GM19468 (cell line): ENCODE measurements around the gene AZIN2.
"Not testable (repeated sequence)": the region's sequence is repeated elsewhere in the genome, so short reads cannot be mapped to it uniquely, and the experiment has no call there.

Experiments used
- ATAC-seq: cut with Tn5 transposase; IDR thresholded peaks from one replicate; pipeline ENCODE4 v1.9.1; 2021; ENCODE audit warnings: mild to moderate bottlenecking, moderate library complexity, moderate number of reproducible peaks; ENCODE audit not compliant: unreplicated experiment; ENCODE audit errors: extremely low read depth

The AZIN2 gene

DNA sequence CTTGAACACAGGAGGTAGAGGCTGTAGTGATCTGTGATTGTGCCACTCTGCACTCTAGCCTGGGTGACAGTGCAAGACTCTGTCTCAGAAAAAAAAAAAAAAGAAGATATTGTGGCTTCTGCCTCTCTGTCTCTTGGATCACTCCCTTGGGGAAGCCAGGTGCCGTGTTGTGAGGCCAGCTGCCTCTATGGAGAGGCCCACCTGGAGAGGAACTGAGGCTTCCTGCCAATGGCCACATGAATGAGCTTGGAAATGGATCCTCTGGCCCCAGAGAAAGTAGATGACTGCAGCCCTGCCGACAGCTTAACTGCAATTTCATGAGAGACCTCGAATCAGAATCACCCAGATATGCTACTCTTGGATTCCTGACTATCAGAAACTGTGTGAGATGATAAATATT, 24.5 kb upstream of the AZIN2 start:
- ATAC-seq: no peak

DNA sequence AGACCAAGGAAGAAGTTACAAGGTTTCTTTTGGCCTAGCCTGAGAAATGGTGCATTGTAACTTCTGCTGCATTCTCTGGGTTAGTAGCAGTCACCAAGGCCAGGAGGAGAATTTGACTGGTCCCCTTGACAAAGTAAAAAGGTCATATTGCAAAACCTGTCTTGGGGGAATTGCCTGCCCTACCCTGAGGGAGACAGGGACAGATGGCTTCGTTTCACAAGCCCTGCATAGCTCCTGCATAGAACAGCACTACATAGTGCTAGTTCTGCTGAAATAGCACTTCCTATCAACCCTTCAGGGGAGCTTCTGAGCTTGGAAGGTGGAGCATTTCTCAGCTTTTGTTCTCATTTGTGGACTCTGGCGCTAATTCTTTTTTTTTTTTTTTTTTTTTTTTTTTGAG, 23.9 kb upstream of the AZIN2 start:
- ATAC-seq: no peak

DNA sequence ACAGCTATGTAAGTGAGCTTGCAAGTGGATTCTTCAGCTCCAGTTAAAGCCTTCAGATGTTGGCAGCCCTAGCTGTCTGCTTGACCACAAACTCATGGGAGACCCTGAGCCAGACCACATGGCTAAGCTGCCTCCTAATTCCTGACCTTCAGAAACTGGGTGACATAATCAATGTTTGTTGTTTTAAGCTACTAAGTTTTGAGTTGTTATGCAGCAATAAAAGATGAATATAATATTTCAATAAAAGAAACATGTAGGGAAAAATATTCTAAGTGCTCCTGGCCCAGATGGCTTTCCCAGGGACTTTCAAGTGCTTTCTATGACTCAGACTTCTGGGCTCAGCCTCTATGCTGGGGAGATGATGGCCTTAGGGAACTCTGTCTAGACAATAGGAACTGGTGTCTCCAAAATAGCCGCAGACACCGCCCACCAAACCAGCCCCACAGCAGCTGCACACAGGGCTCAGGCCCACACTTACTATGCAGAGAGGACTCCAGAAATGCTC, 20.3 kb upstream of the AZIN2 start:
- no peak for ATAC-seq

DNA sequence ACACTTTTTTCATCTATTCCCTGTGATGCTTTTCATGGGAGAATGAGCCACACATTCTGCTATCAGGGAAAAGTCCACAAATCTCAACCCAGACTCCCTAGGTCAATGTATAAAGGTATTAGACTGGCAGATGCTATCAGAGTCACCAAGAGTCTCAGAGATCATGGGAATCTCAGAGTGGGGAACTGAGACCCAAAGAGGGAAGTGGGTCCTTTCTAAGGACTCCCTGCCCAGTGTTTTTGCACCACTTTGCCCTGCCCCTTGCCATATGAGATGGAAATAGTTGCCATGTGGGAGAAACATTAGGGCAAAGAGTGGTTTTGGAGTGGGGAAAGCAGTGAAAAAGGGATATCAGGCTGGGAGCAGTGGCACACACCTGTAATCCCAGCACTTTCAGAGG, 19.1 kb upstream of the AZIN2 start:
- no peak for ATAC-seq

DNA sequence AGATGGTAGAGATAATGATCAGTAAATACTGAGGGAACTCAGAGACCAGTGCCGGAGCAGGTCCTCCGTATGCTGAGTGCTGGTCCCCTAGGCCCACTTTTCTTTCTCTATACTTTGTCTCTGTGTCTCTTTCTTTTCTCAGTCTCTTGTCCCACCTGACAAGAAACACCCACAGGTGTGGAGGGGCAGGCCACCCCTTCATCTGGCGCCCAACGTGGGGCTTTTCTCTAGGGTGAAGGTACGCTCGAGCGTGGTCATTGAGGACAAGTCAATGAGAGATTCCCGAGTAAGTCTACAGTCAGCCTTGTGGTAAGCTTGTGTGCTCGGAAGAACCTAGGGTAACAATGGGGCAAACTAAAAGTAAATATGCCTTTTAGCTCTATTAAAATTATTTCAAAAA, 16.7 kb upstream of the AZIN2 start:
- not testable (repeated sequence) for ATAC-seq

DNA sequence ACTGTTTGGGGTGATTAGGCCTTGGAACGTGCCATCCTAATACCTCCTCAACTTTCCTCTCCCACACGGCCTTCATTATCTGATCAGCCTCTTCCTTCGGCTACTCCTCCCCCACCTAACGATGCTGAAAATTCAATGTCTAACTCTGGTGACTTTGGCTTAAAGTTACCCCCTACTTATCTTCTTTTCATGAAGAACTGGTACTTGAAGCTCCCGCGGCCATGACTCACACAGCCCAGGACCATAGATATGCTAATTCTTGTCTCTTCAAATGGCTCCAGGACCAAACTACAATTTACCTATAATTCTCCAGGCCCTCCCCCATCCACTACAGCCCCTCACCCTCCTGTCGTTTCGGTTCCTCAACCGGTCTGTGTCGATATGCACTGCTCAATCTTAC, 15.7 kb upstream of the AZIN2 start:
- no peak for ATAC-seq

DNA sequence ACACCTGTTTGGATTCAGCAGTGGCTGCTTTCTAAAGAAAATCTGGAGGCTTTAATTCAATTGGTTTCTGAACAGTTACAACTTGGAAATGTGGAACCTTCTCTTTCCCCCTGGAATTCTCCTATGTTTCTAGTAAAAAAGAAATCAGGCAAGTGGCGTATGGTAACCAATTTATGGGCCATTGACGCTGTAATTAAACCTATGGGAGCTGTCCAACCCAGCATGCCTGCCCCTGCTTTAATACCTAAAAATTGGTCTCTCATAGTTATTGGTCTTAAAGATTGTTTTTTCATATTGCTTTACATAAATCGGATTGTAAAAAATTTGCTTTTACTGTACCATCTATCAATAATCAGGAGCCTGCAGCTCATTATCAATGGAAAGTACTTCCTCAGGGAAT, 14.5 kb upstream of the AZIN2 start:
- ATAC-seq: not testable (repeated sequence)

DNA sequence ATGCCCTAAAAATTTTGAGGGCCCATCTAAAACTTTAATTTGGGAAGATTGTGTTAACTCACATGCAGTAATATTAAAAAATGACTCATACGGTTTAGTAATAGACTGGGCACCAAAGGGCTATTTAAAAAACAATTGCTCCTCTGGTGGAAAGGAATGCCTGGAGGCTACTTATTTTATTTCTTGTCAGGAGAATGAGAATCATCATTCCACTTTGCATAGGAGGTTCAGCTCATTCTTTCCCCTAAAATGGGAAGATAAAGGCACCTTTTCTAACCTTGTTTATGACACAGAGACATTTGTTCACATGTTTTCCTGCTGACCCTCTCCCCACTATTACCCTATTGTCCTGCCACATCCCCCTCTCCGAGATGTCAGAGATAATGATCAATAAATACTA, 12.8 kb upstream of the AZIN2 start:
- not testable (repeated sequence) for ATAC-seq

DNA sequence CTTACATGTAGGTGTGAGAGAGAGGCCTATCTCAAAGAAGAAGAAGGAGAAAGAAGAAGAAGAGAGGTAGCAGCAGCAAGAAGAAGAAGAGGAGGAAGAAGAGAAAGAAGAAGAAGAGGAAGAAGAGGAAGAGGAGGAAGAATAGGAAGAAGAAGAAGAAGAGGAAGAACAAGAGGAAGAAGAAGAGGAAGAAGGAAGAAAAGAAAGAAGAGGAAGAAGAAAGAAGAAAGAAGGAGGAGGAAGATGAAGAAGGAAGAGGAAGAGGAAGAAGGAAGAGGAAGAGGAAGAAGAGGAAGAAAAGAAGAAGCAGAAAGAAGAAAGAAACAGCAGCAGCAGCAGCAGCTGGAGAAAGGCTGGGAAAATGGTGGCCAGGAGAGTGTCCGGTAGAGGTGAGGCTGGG, 10.3 kb upstream of the AZIN2 start:
- ATAC-seq: no peak

DNA sequence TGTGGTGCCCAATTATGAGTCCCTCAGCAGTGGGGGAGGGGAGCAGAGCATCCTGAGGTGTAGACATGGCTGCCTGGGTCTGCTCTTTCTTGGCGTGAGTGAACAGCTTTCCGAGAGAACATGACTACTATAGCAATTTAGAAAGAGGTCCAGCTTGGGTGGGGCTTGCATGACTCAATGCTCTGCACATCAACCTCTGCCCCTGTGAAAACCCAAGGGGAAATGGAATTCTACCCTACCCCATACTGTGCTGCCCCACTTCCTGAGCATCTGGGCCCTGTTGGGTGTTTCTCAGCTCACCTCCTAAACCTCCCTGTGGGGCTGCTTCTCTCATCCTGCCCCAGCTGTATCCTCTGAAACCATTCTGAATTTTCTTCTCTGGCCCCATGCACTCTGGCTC, 8.2 kb upstream of the AZIN2 start:
- no peak for ATAC-seq

DNA sequence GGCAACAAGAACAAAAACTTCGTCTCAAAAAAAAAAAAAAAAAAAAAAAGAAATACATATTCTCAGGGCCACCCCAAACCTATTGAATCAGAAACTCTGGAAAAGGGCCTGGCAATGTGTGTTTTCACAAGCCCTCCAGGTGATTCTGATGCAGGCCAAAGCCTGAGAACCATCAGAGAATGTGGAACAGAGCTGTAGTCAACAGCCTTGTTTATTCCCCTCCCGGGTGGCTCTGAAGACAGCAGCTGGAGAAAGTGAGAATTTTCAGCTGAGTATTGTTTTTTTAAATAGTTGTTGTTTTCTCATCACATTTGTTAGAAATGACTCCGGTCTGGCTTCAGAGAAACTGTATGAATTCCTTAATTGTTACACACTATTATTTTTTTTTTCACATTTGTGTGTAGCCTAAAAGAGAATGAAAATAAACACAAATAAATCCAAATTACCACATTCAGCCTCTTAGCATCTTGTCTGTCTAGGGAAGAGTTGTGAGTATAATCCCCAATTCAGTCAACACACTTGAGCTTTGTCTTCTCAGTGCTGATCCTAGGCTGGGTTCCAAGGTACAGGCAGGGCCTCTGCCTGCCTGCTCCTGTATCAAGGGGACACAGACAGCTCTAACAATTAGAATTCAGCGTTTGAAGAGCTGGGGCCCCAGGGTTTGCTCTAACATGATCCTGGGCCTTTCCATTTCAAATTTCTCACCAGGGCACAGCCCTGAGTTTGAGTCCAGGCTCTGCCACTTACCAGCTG, 6.6 kb upstream of the AZIN2 start:
- ATAC-seq: no peak

DNA sequence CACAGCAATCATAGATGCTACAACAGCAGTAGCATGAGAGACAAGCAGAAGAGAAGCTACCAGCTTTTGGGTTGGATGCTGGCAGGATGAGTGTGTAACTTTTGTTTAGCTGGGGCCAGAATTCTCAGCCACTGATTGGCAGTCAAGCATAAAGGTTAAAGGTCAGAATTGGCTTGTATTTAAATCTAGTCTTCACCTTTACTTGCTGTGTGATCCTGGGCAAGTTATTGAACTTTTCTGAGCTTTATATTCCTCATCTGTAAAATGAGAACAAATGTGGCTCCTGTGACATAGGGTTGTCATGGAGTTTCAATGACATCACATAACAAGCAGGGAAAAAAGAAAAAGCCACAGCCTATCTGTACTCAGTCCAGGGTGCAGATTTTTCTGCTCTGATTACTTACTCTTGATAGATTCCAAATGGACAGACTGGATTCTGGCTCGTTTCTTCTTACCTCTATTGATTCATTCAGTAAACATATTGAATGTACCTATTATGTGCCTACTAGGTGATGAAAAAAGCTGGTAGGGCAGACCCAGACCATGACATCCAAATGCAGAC, 2.8 kb upstream of the AZIN2 start:
- ATAC-seq: no peak

DNA sequence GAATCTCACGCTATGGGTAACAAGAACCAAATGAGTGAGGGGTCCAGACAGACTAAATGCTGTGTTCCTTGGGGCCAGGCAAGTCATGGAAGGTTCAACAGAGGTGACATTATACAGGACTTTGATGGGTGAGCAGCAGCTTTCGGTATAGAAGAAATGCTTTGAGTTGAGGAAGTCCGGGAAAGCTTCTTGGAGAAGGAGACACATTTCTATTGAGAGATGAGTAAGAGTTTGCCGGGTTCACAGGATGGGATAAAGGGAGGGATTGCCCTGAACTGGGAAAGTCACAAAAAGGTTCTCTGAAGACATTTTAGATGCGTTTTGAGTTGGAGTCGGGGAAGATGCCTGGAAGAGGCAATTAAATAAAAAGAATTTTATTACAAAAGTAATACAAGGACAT, 580 bp upstream of the AZIN2 start:
- ATAC-seq: no peak

DNA sequence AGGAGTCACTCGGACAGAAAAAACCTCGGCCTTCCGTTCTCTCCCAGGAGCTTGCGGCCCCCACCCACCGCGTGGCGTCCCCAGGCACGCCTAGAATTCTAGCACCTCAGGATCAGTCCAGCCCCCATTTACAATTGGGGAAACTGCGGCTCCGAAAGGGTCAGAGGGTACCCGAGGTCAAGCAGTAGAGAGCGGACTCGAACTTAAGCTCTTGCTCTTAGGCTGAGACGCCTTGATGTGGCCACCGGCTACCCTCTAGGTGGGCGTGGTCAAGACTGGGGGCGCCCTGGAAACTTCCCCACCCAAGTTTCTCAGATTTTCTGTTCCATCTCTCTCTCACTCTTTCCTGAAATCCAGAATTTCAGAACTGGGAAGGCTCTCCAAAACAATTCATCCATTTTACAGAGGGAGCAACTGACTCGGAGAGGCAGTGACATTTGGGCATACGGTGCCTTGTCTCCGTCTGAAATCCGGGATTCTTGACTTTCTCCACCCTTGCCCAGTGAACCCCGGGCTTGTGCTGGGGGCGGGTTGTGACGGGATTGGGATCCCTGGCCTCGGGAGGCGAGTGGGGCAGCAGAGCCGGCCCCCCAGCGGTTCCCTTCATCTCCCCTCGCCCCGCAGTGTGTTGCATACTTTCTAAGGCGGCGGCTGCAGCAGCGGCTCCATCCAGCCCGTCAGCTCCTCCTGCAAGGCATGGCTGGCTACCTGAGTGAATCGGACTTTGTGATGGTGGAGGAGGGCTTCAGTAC, 777 bp downstream of the AZIN2 start:
- no peak for ATAC-seq

DNA sequence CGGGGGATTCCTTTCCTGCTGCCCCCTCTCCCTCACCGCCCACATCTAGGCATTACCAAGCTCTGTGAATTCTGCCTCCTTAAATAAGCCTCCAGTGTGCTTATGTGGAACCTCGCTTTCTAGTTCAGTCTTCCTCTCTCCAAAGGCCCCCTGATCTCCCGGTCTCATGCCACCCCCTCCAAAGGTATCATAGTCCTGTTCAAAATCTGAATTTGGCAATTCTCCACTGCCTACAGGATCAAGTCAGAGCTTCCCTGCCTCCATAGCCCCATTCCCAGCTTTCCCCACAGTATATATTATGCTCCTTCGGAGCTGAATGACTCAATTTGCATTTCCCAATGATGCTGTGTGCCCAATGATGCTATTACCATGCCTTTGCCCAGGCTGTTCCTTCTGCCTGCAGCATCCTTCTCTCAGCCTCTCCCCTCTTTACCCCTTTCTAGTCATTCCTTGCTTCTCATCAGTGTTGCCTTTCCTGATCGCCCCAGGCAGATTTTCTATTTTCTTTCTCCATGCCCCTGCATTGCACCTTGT, 1.7 kb downstream of the AZIN2 start:
- ATAC-seq: no peak

DNA sequence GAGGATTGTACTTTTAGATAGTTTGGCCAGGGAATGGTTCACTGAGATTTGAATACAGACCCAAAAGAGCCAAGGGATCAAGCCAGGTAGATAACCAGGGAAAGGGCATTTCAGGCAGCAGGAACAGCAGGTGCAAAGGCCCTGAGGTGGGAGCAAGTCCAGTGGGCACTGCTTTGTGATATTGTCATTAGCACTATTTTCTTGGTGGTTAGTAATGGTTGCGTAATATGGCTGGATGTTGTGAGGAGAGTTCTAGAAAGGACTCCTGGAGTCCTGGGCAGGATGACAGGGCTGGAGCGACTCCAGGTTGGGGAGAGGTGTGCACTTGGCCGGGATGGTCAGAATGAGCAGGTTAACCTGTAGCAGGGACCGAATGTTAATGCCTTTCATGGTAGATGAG, 4.4 kb downstream of the AZIN2 start:
- ATAC-seq: no peak

DNA sequence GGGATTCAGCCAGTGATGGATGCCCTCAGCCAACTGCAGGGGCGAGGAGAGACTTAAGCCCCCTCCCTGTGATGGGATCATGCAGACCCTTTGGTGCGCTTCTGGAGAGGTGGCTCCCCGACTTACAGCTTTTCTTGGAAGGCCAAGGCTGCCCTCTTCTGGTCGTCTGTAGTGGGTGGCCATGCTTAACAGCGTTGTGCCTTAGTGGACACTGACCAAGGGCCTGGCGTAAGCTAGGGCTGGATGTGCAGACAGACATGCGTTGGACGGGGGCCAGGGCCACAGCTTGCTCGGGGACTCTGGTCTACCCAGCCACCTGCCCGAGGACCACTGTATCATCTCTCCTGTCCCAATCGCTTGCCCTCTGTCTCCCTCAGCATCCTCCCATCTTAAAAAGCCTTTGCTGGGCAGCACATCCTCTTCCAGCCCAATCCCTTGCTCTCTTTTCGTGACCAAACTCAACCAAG, 5.5 kb downstream of the AZIN2 start:
- ATAC-seq: no peak

DNA sequence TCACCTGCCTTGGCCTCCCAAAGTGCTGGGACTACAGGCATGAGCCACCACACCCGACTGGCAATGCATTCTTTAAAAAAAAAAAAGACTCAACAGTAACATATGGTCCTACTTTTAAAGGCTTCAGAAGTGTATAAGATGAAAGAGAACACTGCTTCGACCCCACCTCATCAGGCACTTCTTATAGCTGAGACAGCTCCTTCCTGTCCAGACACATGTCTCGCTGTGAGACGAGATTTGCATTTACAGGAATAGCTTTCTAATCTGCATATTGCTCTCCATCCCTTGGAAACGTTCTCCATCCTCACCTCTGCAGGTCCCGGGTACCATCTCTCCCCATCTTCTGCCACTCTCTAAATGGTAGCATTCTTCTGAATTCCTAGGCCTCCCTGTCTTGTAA, 6.7 kb downstream of the AZIN2 start:
- ATAC-seq: no peak

DNA sequence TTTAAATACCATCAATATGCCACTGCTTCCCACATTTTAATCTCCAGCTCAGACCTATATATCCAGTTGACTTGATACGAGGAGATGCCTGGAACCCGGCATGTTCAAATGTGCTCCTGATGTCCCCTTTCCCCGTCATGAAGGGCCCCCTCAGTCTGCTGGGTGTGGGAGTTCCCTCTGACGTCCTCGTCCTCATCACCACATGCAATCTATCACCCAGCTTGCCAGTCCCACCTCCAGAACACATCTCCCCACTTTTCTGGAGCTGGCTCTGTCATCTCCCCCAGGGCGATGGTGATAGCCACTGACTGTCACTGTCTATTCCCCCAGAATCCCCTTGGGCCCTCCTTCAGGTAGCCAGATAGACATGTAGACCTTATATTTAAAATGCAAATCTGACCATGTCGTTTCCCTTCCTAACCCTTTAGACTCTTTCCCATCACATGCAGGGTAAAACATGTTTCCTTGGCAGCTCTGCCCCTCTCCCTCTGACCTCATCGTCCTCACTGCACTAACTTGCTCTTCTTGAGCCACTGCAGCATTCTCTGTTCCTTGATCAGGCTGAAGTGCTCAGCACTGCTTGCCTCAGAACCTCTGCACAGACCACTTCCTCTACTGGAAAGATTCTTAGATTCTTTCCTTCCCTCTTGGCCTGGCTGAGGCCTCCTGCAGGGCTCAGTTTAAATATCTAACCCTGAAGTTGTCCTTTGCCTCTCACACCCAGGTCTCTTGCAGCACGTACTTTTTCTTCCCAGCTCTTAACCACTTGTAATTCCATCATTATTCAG, 7.4 kb downstream of the AZIN2 start:
- no peak for ATAC-seq

DNA sequence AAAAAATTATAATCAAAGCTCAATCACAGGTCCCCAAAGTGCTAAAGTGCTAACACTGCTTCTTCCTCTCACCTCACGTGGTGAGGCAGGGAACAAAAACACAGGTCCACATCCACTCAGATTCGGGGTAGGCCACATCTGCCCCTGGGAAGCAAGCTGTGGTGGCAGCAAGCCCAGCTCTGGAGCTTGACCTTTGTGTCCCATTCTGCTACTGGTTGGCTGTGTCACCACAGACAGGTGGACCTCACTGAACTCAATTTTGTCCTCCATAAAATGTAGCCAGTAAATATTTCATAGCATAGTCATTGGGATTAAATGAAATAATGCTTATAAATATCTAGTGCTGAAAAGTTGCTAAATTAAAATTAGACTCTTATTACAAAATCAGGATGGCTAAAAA, 8.5 kb downstream of the AZIN2 start:
- ATAC-seq: no peak
